ENCODE measurements around the gene PRRC2A. TPM values are rescaled to one million over a fixed set of nuclear protein-coding genes. Genes with fewer than 3 reads are reported as not detected.
A peak's percentile ranks its signal among the peaks of the same experiment; 100 is the strongest.

The PRRC2A gene
- total and polyA plus RNA-seq, 3 experiments from 2014 or later = 9.3 to 263 (median 251) TPM

GRCh38 chr6:31580438-31580740 is 40.1 kb upstream of the PRRC2A start:
- no peaks in the 10 kb centered on the region for H3K27me3 ChIP-seq (ENCODE audit: insufficient read depth, low read length, poor library complexity, severe bottlenecking)
- ChIA-PET CTCF (interaction anchor here (0.6 to 19.7 kb wide), 13 partner anchors 12 to 983 kb away, joined by 3 to 692 read pairs (median 4); partner anchors contain the start of genes ATP6V1G2, DDX39B, LST1 and LTA), POLR2A (interaction anchor here (0.6 to 7.6 kb wide), 11 partner anchors 10 to 250 kb away, joined by 3 to 91 read pairs (median 9); partner anchors contain the start of genes DDX39B and NCR3)
- Mint-ChIP-seq H3K27me3 (peaks cover 0 to under 1% of the 10 kb centered on the region in 2 donors), H3K27ac (peak overlapping the region; percentile 87 to 100 (median 96)), H3K36me3 (peaks cover 14 to 59% (median 16%) of the 10 kb centered on the region in 3 donors), H3K4me1 (peaks cover 70 to 88% (median 80%) of the 10 kb centered on the region in 3 donors), H3K9me3 (no peaks in the 10 kb centered on the region), H3K4me3 (peak overlapping the region; percentile 98 to 100 (median 99))
- H3K4me3 ChIP-seq (ENCODE audit: low read length) = peak overlapping the region; percentile 93
- no peak for DNase-seq
- H3K9me3 ChIP-seq (ENCODE audit: low read length) = no peaks in the 10 kb centered on the region
- H3K4me1 ChIP-seq (ENCODE audit: insufficient read depth, low read length) = peaks cover 77% of the 10 kb centered on the region
- H3K27ac ChIP-seq (ENCODE audit: low read depth, low read length) = peak overlapping the region; percentile 85
- H3K36me3 ChIP-seq (ENCODE audit: insufficient read depth, low read length) = peaks cover 5% of the 10 kb centered on the region

- Histone ChIP-seq H3K9me3 (ENCODE audit: low read length) (no peaks in the 10 kb centered on the region), H3K27ac (ENCODE audit: low read depth, low read length) (peak overlapping the region; percentile 85), H3K4me3 (ENCODE audit: low read length) (peak overlapping the region; percentile 93), H3K27me3 (ENCODE audit: insufficient read depth, low read length, poor library complexity, severe bottlenecking) (no peaks in the 10 kb centered on the region), H3K4me1 (ENCODE audit: insufficient read depth, low read length) (peaks cover 80% of the 10 kb centered on the region), H3K36me3 (ENCODE audit: insufficient read depth, low read length) (peaks cover 5% of the 10 kb centered on the region)
- H3K9me3 Mint-ChIP-seq = no peaks in the 10 kb centered on the region
- H3K27me3 Mint-ChIP-seq = peaks cover 0 to 1% of the 10 kb centered on the region in 2 donors
- POLR2A ChIA-PET = interaction anchor here (0.7 to 7.6 kb wide), 12 partner anchors 10 to 86 kb away, joined by 3 to 91 read pairs (median 8); partner anchors contain the start of genes DDX39B and NCR3
- CTCF ChIA-PET = interaction anchor here (0.6 to 19.7 kb wide), 13 partner anchors 11 to 984 kb away, joined by 3 to 692 read pairs (median 4); partner anchors contain the start of genes ATP6V1G2, DDX39B, LST1 and LTA
- H3K36me3 Mint-ChIP-seq = peaks cover 16 to 55% (median 18%) of the 10 kb centered on the region in 3 donors
- peaks cover 70 to 88% (median 80%) of the 10 kb centered on the region in 3 donors for H3K4me1 Mint-ChIP-seq
- H3K4me3 Mint-ChIP-seq = peak overlapping the region; percentile 98 to 100 (median 99)
- DNase-seq = peak; percentile 83 to 91 (median 87)
- H3K27ac Mint-ChIP-seq = peak overlapping the region; percentile 87 to 100 (median 96)
Observed at GRCh38 chr6:31580807-31581433, 39.6 kb upstream of the PRRC2A start.

- Mint-ChIP-seq H3K4me3 (peak overlapping the region; percentile 98 to 100 (median 99)), H3K9me3 (no peaks in the 10 kb centered on the region), H3K36me3 (peaks cover 15 to 49% (median 18%) of the 10 kb centered on the region in 3 donors), H3K27ac (peak overlapping the region; percentile 87 to 100 (median 96)), H3K4me1 (peaks cover 70 to 88% (median 80%) of the 10 kb centered on the region in 3 donors), H3K27me3 (peaks cover 0 to 1% of the 10 kb centered on the region in 2 donors)
- H3K36me3 ChIP-seq (ENCODE audit: insufficient read depth, low read length) = peaks cover 5% of the 10 kb centered on the region
- DNase-seq = peak in 1 of 5 donors; percentile 39
- peak overlapping the region; percentile 93 for H3K4me3 ChIP-seq (ENCODE audit: low read length)
- ChIA-PET POLR2A (interaction anchor here (0.6 to 7.6 kb wide), 12 partner anchors 9 to 1390 kb away, joined by 3 to 91 read pairs (median 4); partner anchors contain the start of genes C6orf47, DDX39B and NCR3), CTCF (interaction anchor here (1.2 to 22.0 kb wide), 7 partner anchors 0 to 248 kb away, joined by 3 to 692 read pairs (median 5); partner anchors contain the start of genes ATP6V1G2, DDX39B, LST1 and LTA)
- H3K4me1 ChIP-seq (ENCODE audit: insufficient read depth, low read length) = peaks cover 80% of the 10 kb centered on the region
- no peaks in the 10 kb centered on the region for H3K27me3 ChIP-seq (ENCODE audit: insufficient read depth, low read length, poor library complexity, severe bottlenecking)
- peak overlapping the region; percentile 85 for H3K27ac ChIP-seq (ENCODE audit: low read depth, low read length)
- H3K9me3 ChIP-seq (ENCODE audit: low read length) = no peaks in the 10 kb centered on the region
Observed at GRCh38 chr6:31581434-31582229, 38.9 kb upstream of the PRRC2A start.

GRCh38 chr6:31582230-31582643 is 38.3 kb upstream of the PRRC2A start, which contains the start of gene LTB:
Gene LTB (minus strand): TSS chr6:31582424. CDS start chr6:31582417, 7 bp downstream.
- no peaks in the 10 kb centered on the region for H3K9me3 ChIP-seq (ENCODE audit: low read length)
- Mint-ChIP-seq H3K27ac (peak within 1 kb of the TSS; percentile 87 to 100 (median 96)), H3K4me3 (peak within 1 kb of the TSS; percentile 98 to 100 (median 99)), H3K27me3 (peaks cover 0 to 1% of the 10 kb centered on the region in 2 donors), H3K9me3 (no peaks in the 10 kb centered on the region), H3K4me1 (peaks cover 70 to 88% (median 80%) of the 10 kb centered on the region in 3 donors), H3K36me3 (peaks cover 9 to 43% (median 18%) of the 10 kb centered on the region in 3 donors)
- CTCF ChIA-PET = interaction anchor here (1.2 to 22.0 kb wide), 5 partner anchors 1 to 85 kb away, joined by 3 to 692 read pairs (median 576); partner anchors contain the start of genes ATP6V1G2, DDX39B, LST1 and LTA
- peaks cover 80% of the 10 kb centered on the region for H3K4me1 ChIP-seq (ENCODE audit: insufficient read depth, low read length)
- H3K36me3 ChIP-seq (ENCODE audit: insufficient read depth, low read length) = peaks cover 3% of the 10 kb centered on the region
- H3K27ac ChIP-seq (ENCODE audit: low read depth, low read length) = peak within 1 kb of the TSS; percentile 85
- no peaks in the 10 kb centered on the region for H3K27me3 ChIP-seq (ENCODE audit: insufficient read depth, low read length, poor library complexity, severe bottlenecking)
- POLR2A ChIA-PET = interaction anchor here (0.6 to 7.6 kb wide), 11 partner anchors 8 to 1389 kb away, joined by 3 to 91 read pairs (median 5); partner anchors contain the start of genes C6orf47, DDX39B and NCR3
- H3K4me3 ChIP-seq (ENCODE audit: low read length) = peak within 1 kb of the TSS; percentile 93
- peak; percentile 34 to 84 (median 60) for DNase-seq

GRCh38 chr6:31585491-31585890 is 35.0 kb upstream of the PRRC2A start:
- H3K4me3 ChIP-seq (ENCODE audit: low read length) = peak overlapping the region; percentile 40
- ChIA-PET CTCF (interaction anchor here (1.5 to 22.0 kb wide), 5 partner anchors 4 to 312 kb away, joined by 3 to 692 read pairs (median 576); partner anchors contain the start of genes ATP6V1G2, DDX39B, EHMT2 and LST1), POLR2A (interaction anchor here (0.8 to 7.4 kb wide), 4 partner anchors 9 to 34 kb away, joined by 3 to 91 read pairs (median 5); no protein-coding TSS in a partner anchor)
- Mint-ChIP-seq H3K4me3 (peak overlapping the region; percentile 62 to 90 (median 83)), H3K27me3 (peaks cover 0 to 1% of the 10 kb centered on the region in 2 donors), H3K4me1 (peaks cover 65 to 88% (median 76%) of the 10 kb centered on the region in 3 donors), H3K9me3 (no peaks in the 10 kb centered on the region), H3K27ac (peak overlapping the region; percentile 87 to 99 (median 96)), H3K36me3 (peaks cover 12 to 27% (median 14%) of the 10 kb centered on the region in 3 donors)
- H3K27me3 ChIP-seq (ENCODE audit: insufficient read depth, low read length, poor library complexity, severe bottlenecking) = no peaks in the 10 kb centered on the region
- peaks cover 74% of the 10 kb centered on the region for H3K4me1 ChIP-seq (ENCODE audit: insufficient read depth, low read length)
- peak overlapping the region; percentile 29 for H3K27ac ChIP-seq (ENCODE audit: low read depth, low read length)
- no peaks in the 10 kb centered on the region for H3K36me3 ChIP-seq (ENCODE audit: insufficient read depth, low read length)
- H3K9me3 ChIP-seq (ENCODE audit: low read length) = no peaks in the 10 kb centered on the region
- DNase-seq = peak in 3 of 5 donors; percentile 46 to 65 (median 53)

GRCh38 chr6:31586008-31586407 is 34.5 kb upstream of the PRRC2A start, which contains the start of gene LST1:
Gene LST1 (plus strand): TSS chr6:31586277. CDS start chr6:31587300, 1,023 bp downstream.
- Histone ChIP-seq H3K27ac (ENCODE audit: low read depth, low read length) (peak within 1 kb of the TSS; percentile 29), H3K9me3 (ENCODE audit: low read length) (no peaks in the 10 kb centered on the region), H3K4me1 (ENCODE audit: insufficient read depth, low read length) (peaks cover 74% of the 10 kb centered on the region), H3K27me3 (ENCODE audit: insufficient read depth, low read length, poor library complexity, severe bottlenecking) (no peaks in the 10 kb centered on the region), H3K36me3 (ENCODE audit: insufficient read depth, low read length) (no peaks in the 10 kb centered on the region), H3K4me3 (ENCODE audit: low read length) (peak within 1 kb of the TSS; percentile 40)
- H3K9me3 Mint-ChIP-seq = no peaks in the 10 kb centered on the region
- ChIA-PET CTCF (interaction anchor here (1.5 to 22.0 kb wide), 5 partner anchors 5 to 312 kb away, joined by 3 to 692 read pairs (median 576); partner anchors contain the start of genes ATP6V1G2, DDX39B, EHMT2 and LST1), POLR2A (interaction anchor here (1.0 to 1.7 kb wide), 3 partner anchors 9 to 12 kb away, joined by 4 to 8 read pairs (median 7); no protein-coding TSS in a partner anchor)
- H3K4me1 Mint-ChIP-seq = peaks cover 67 to 90% (median 80%) of the 10 kb centered on the region in 3 donors
- peak within 1 kb of the TSS; percentile 87 to 99 (median 96) for H3K27ac Mint-ChIP-seq
- DNase-seq = no peak
- H3K36me3 Mint-ChIP-seq = peaks cover 11 to 21% (median 12%) of the 10 kb centered on the region in 3 donors
- peaks cover 0 to 1% of the 10 kb centered on the region in 2 donors for H3K27me3 Mint-ChIP-seq
- H3K4me3 Mint-ChIP-seq = peak within 1 kb of the TSS; percentile 62 to 90 (median 83)

Data from CD8-positive, alpha-beta memory T cell (primary cell).